OCI-LY3 (cell line): ENCODE data around the gene LRRC39.

Experiments
- H2AFZ ChIP-seq: fragments of 200-600, 300-600 bp; shearing (Covaris generic); 2 replicates; pipeline ENCODE4 v1.6.0; 2014; ENCODE audit warnings: antibody characterized with exemption, low read depth, low read length
- H3K27ac ChIP-seq: fragments of 200-600, 300-600 bp; sonication (generic); 2 replicates; pipeline ENCODE4 v1.5.1; 2014; ENCODE audit warnings: mild to moderate bottlenecking, low read length, moderate library complexity, mixed read lengths
- H3K27me3 ChIP-seq: fragments of 200-600, 300-600 bp; sonication (generic); 2 replicates; pipeline ENCODE4 v1.6.1; 2014; ENCODE audit warnings: low read depth, low read length, mixed read lengths
- H3K36me3 ChIP-seq: fragments of 200-600, 300-600 bp; sonication (generic); replicated peaks from 2 replicates; pipeline ENCODE3; 2014; ENCODE audit warnings: low read depth, low read length, mixed read lengths
- H3K4me1 ChIP-seq: fragments of 300-600, 200-600 bp; sonication (generic); 2 replicates; pipeline ENCODE4 v1.6.1; 2014; ENCODE audit warnings: low read length, mixed read lengths
- H3K4me2 ChIP-seq: fragments of 200-600, 300-600 bp; sonication (generic); 2 replicates; pipeline ENCODE4 v1.6.1; 2014; ENCODE audit warnings: low read length, mixed read lengths
- H3K4me3 ChIP-seq: fragments of 300-600, 200-600 bp; sonication (generic); 2 replicates; pipeline ENCODE4 v1.5.1; 2014; ENCODE audit warnings: antibody characterized with exemption, mild to moderate bottlenecking, low read length, moderate library complexity
- H3K79me2 ChIP-seq: fragments of 300-600, 200-600 bp; shearing (Covaris generic); 2 replicates; pipeline ENCODE4 v1.6.1; 2014; ENCODE audit warnings: mild to moderate bottlenecking, low read length, mixed read lengths
- H3K9ac ChIP-seq: fragments of 300-600, 200-600 bp; shearing (Covaris generic); 2 replicates; pipeline ENCODE4 v1.6.0; 2014; ENCODE audit warnings: mild to moderate bottlenecking, low read length, moderate library complexity
- H3K9me3 ChIP-seq: fragments of 200-600, 300-600 bp; shearing (Covaris generic); 2 replicates; pipeline ENCODE4 v1.6.1; 2014; ENCODE audit warnings: low read length, mixed read lengths; ENCODE audit not compliant: insufficient read depth
- H4K20me1 ChIP-seq: fragments of 200-600, 300-600 bp; sonication (generic); 2 replicates; pipeline ENCODE4 v1.6.1; 2016; ENCODE audit warnings: low read length, mixed read lengths; ENCODE audit not compliant: insufficient read depth
- CTCF ChIP-seq: fragments of 200-600, 300-600 bp; sonication (generic); IDR thresholded peaks from 2 replicates; pipeline ENCODE4 v1.5.1; 2014; ENCODE audit warnings: antibody characterized with exemption, low read length, low read depth
- EZH2phosphoT487 ChIP-seq: fragments of 200-600 bp; shearing (Covaris generic); IDR thresholded peaks from 2 replicates; pipeline ENCODE4 v1.6.1; 2018; ENCODE audit warnings: antibody characterized with exemption, mixed run types, low read depth

LRRC39 gene

GRCh38 chr1:100164216-100164615 is 13.8 kb downstream of the LRRC39 start:
- Histone ChIP-seq H4K20me1 (no peaks in the 10 kb centered on the region), H3K4me2 (no peak overlapping the region), H3K4me3 (no peak overlapping the region), H3K27me3 (no peaks in the 10 kb centered on the region), H3K79me2 (no peaks in the 10 kb centered on the region), H3K36me3 (no peaks in the 10 kb centered on the region), H3K9ac (no peak overlapping the region), H3K9me3 (no peaks in the 10 kb centered on the region), H2AFZ (no peak overlapping the region), H3K4me1 (no peaks in the 10 kb centered on the region), H3K27ac (no peak overlapping the region)
- TF ChIP-seq CTCF (no peak), EZH2phosphoT487 (no peak)

GRCh38 chr1:100162881-100163280 is 15.2 kb downstream of the LRRC39 start:
- no peak overlapping the region for H3K4me2 ChIP-seq
- no peak overlapping the region for H3K27ac ChIP-seq
- no peaks in the 10 kb centered on the region for H4K20me1 ChIP-seq
- no peaks in the 10 kb centered on the region for H3K9me3 ChIP-seq
- TF ChIP-seq CTCF = no peak
- no peak for TF ChIP-seq EZH2phosphoT487
- no peak overlapping the region for H3K9ac ChIP-seq
- H3K36me3 ChIP-seq = no peaks in the 10 kb centered on the region
- H3K79me2 ChIP-seq = no peaks in the 10 kb centered on the region
- no peak overlapping the region for H2AFZ ChIP-seq
- H3K27me3 ChIP-seq = no peaks in the 10 kb centered on the region
- H3K4me3 ChIP-seq = no peak overlapping the region
- H3K4me1 ChIP-seq = no peaks in the 10 kb centered on the region

- Histone ChIP-seq H3K27me3 (no peaks in the 10 kb centered on the region), H2AFZ (no peak overlapping the region), H3K79me2 (no peaks in the 10 kb centered on the region), H3K9me3 (no peaks in the 10 kb centered on the region), H4K20me1 (no peaks in the 10 kb centered on the region), H3K27ac (peak overlapping the region; percentile 48), H3K4me1 (peaks cover 16% of the 10 kb centered on the region), H3K4me3 (peak overlapping the region; percentile 50), H3K9ac (peak overlapping the region; percentile 28; the same call in 1 of the 2 replicates), H3K4me2 (peak overlapping the region; percentile 77), H3K36me3 (peaks cover 5% of the 10 kb centered on the region)
- TF ChIP-seq EZH2phosphoT487 (no peak), CTCF (no peak)
Observed at GRCh38 chr1:100152271-100152670, 25.8 kb downstream of the LRRC39 start.

- H3K9ac ChIP-seq = peak overlapping the region; percentile 28; the same call in 1 of the 2 replicates
- peak overlapping the region; percentile 48 for H3K27ac ChIP-seq
- H3K4me2 ChIP-seq = peak overlapping the region; percentile 77
- no peaks in the 10 kb centered on the region for H3K79me2 ChIP-seq
- peak overlapping the region; percentile 50 for H3K4me3 ChIP-seq
- H2AFZ ChIP-seq = no peak overlapping the region
- H3K9me3 ChIP-seq = no peaks in the 10 kb centered on the region
- peaks cover 6% of the 10 kb centered on the region for H3K36me3 ChIP-seq
- H3K27me3 ChIP-seq = no peaks in the 10 kb centered on the region
- H4K20me1 ChIP-seq = no peaks in the 10 kb centered on the region
- TF ChIP-seq CTCF (no peak), EZH2phosphoT487 (no peak)
- H3K4me1 ChIP-seq = peaks cover 16% of the 10 kb centered on the region
Observed at GRCh38 chr1:100151679-100152078, 26.4 kb downstream of the LRRC39 start.
